HepG2 (cell line): Measurements from ENCODE around the gene MAN2C1. TPM values are rescaled to one million over a fixed set of nuclear protein-coding genes. Genes with fewer than 3 reads are reported as not detected.

Experiments
- CREM ChIP-seq, 2 experiments: sonication (generic) in 1 of 2; formaldehyde crosslinking in 1 of 2; IDR thresholded peaks; 2 replicates each; pipeline versions ENCODE4 v1.4.0 to v1.6.1; 2016 to 2020; ENCODE audit warnings: antibody characterized with exemption in 1 of 2, mild to moderate bottlenecking in 1 of 2, missing genetic modification reagents in 1 of 2
- KDM5B ChIP-seq: sonication (generic); formaldehyde crosslinking; IDR thresholded peaks from 2 replicates; pipeline ENCODE4 v1.4.0; 2020; ENCODE audit warnings: missing genetic modification reagents, mild to moderate bottlenecking, borderline replicate concordance
- MTA3 ChIP-seq: sonication (generic); formaldehyde crosslinking; IDR thresholded peaks from 2 replicates; pipeline ENCODE4 v1.4.0; 2020; ENCODE audit warnings: missing genetic modification reagents
- MZF1 ChIP-seq: sonication (generic); formaldehyde crosslinking; IDR thresholded peaks from 2 replicates; pipeline ENCODE4 v1.8.1; 2023; ENCODE audit warnings: mild to moderate bottlenecking, missing genetic modification reagents, borderline replicate concordance
- RCOR2 ChIP-seq: IDR thresholded peaks from 2 replicates; pipeline ENCODE4 v1.6.1; 2016; ENCODE audit warnings: missing biosample characterization, missing genetic modification reagents
- SIN3B ChIP-seq: fragments of 150-350 bp; IDR thresholded peaks from 2 replicates; pipeline ENCODE4 v1.6.1; 2014; ENCODE audit warnings: low read length
- SNAPC4 ChIP-seq: sonication (generic); formaldehyde crosslinking; IDR thresholded peaks from 2 replicates; pipeline ENCODE4 v1.4.0; 2020; ENCODE audit warnings: mild to moderate bottlenecking, missing genetic modification reagents
- SP2 ChIP-seq: sonication (generic); formaldehyde crosslinking; IDR thresholded peaks from 2 replicates; pipeline ENCODE4 v1.5.1; 2020; ENCODE audit warnings: mild to moderate bottlenecking, missing genetic modification reagents
- SRF ChIP-seq: IDR thresholded peaks from 2 replicates; pipeline ENCODE4 v1.6.1; 2011; ENCODE audit warnings: mild to moderate bottlenecking, low read depth, low read length, moderate library complexity
- SRSF1 ChIP-seq: fragments of 200-400 bp; formaldehyde crosslinking; optimal IDR thresholded peaks from 2 replicates; pipeline ENCODE3; 2017; ENCODE audit warnings: mild to moderate bottlenecking, low read depth, low read length, moderate library complexity
- TAF1 ChIP-seq: sonication (generic); formaldehyde crosslinking; IDR thresholded peaks from 2 replicates; pipeline ENCODE4 v1.4.0; 2020; ENCODE audit warnings: missing genetic modification reagents
- ZKSCAN1 ChIP-seq: fragments of 150-350 bp; IDR thresholded peaks from 2 replicates; pipeline ENCODE4 v1.6.1; 2014; ENCODE audit warnings: low read length
- ZNF296 ChIP-seq: sonication (generic); formaldehyde crosslinking; conservative IDR thresholded peaks from 2 replicates; pipeline ENCODE4 v1.5.0; 2020; ENCODE audit warnings: mild to moderate bottlenecking, missing genetic modification reagents
- ZNF570 ChIP-seq: sonication (generic); formaldehyde crosslinking; IDR thresholded peaks from 2 replicates; pipeline ENCODE4 v1.4.0; 2020; ENCODE audit warnings: mild to moderate bottlenecking, missing genetic modification reagents, borderline replicate concordance
- ZNF770 ChIP-seq: sonication (generic); formaldehyde crosslinking; IDR thresholded peaks from 2 replicates; pipeline ENCODE4 v1.5.0; 2020; ENCODE audit warnings: mild to moderate bottlenecking, missing genetic modification reagents
- ZNF800 ChIP-seq: sonication (generic); formaldehyde crosslinking; IDR thresholded peaks from 2 replicates; pipeline ENCODE4 v1.4.0; 2020; ENCODE audit warnings: missing genetic modification reagents
- polyA plus RNA-seq, 8 experiments: library from polyadenylated mRNA; depleted of rRNA in 3 of 8; stranded (reverse) in 7 of 8; unstranded in 1 of 8; fragments of >200 nt; fragmentation: Illumina TruSeq in 4 of 8; extraction: Trizol in 4 of 8; gene quantifications; 2 replicates each; pipeline versions ENCODE4 v1.2.1 to v1.2.3, GENCODE V29; 2011 to 2016; ENCODE audit warnings: low read depth in 4 of 8, missing spikeins in 1 of 8, mixed read lengths in 1 of 8; ENCODE audit not compliant: insufficient read depth in 1 of 8
- total RNA-seq, 5 experiments: library from RNA; depleted of rRNA; stranded (reverse); fragments of >200 nt; fragmentation: Illumina TruSeq; extraction: Trizol; gene quantifications; 2 replicates each; pipeline ENCODE4 v1.2.3, GENCODE V29; 2016; ENCODE audit warnings: low read depth in 1 of 5
- TF ChIP-seq, protein P1 (sequence below): IDR thresholded peaks from 2 replicates; pipeline ENCODE4 v1.6.1; 2016

Gene MAN2C1
- total and polyA plus RNA-seq, 2 of the 13 experiments (the other 11 are each of a cell fraction or from before 2014, with no cell fraction given), result 62.6 to 71.0 TPM

DNA sequence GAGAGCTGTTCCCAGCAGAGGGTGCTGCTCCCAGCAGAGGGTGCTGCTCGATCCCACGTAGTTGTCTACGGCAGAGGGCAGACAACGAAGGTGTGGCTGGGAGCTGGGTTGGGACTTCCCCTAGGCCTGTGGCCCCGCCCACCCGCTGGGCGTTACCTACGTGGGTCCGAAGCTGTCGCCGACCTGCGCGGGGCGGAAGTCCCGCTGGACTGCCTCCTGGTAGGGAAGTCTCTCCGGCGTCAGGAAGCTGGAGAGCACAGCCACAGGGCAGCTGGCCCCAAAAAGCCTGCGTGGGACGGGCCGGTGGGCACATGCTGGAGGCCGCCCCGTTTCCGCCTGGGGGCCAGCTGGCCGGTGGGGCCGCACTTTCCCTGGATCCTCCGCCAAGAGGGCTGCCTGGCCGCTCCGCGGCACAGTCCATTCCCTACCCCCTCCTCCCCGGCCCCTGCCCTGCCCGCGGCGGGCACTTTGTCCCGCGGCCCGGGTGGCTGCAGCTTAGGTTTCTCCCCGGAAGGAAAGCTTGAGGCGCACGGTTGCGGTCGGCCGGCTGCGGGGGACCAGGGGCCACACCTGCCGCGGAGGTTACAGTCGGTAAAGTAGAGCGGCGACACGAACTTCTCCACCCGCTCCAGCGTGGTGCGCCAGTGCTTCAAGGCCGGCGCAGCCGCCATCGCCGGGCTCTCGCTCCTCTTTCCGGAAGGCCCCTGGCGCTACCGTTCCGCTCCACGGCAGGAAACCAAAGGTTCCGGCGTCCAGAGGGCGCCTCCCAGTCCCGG, at the start of gene MAN2C1 (continued):
- TF ChIP-seq SIN3B (peak; percentile 83), ZNF570 (no peak), MZF1 (CRISPR knock-in tag) (no peak), RCOR2 (CRISPR knock-in tag) (no peak), TAF1 (peak; percentile 98), CREM (IDR thresholded peaks at IDR 0.05) (peak; percentile 41), CREM (CRISPR knock-in tag; IDR thresholded peaks at IDR 0.05) (no peak), SNAPC4 (CRISPR knock-in tag) (no peak), MTA3 (CRISPR knock-in tag) (0 out of 2 replicates have a peak, but pooled peaks have one; percentile 61), ZNF296 (CRISPR knock-in tag) (no peak), KDM5B (CRISPR knock-in tag) (peak; percentile 77), SRF (peak; percentile 75), ZNF800 (CRISPR knock-in tag) (no peak), ZKSCAN1 (peak; percentile 43; the same call in 1 of the 2 replicates), SP2 (CRISPR knock-in tag) (peak; percentile 60), SRSF1 (no peak), ZNF770 (CRISPR knock-in tag) (peak; percentile 64; the same call in 1 of the 2 replicates)
- TF ChIP-seq, protein P1, sequence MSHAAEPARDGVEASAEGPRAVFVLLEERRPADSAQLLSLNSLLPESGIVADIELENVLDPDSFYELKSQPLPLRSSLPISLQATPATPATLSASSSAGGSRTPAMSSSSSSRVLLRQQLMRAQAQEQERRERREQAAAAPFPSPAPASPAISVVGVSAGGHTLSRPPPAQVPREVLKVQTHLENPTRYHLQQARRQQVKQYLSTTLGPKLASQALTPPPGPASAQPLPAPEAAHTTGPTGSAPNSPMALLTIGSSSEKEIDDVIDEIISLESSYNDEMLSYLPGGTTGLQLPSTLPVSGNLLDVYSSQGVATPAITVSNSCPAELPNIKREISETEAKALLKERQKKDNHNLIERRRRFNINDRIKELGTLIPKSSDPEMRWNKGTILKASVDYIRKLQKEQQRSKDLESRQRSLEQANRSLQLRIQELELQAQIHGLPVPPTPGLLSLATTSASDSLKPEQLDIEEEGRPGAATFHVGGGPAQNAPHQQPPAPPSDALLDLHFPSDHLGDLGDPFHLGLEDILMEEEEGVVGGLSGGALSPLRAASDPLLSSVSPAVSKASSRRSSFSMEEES (CRISPR knock-in tag), result peak; percentile 28
